NCI-H2196 treated with DMSO at 0.1 percent for 48 hours (cell line): ENCODE data around the gene HYAL4.
"Not testable (repeated sequence)": the region's sequence is repeated elsewhere in the genome, so short reads cannot be mapped to it uniquely, and the experiment has no call there.

Experiments
- DNase-seq: peaks from one replicate; lab custom pipeline; 2025; ENCODE audit not compliant: unreplicated experiment; lab: John Stamatoyannopoulos, UW

HYAL4 gene, protein sequence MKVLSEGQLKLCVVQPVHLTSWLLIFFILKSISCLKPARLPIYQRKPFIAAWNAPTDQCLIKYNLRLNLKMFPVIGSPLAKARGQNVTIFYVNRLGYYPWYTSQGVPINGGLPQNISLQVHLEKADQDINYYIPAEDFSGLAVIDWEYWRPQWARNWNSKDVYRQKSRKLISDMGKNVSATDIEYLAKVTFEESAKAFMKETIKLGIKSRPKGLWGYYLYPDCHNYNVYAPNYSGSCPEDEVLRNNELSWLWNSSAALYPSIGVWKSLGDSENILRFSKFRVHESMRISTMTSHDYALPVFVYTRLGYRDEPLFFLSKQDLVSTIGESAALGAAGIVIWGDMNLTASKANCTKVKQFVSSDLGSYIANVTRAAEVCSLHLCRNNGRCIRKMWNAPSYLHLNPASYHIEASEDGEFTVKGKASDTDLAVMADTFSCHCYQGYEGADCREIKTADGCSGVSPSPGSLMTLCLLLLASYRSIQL

DNA sequence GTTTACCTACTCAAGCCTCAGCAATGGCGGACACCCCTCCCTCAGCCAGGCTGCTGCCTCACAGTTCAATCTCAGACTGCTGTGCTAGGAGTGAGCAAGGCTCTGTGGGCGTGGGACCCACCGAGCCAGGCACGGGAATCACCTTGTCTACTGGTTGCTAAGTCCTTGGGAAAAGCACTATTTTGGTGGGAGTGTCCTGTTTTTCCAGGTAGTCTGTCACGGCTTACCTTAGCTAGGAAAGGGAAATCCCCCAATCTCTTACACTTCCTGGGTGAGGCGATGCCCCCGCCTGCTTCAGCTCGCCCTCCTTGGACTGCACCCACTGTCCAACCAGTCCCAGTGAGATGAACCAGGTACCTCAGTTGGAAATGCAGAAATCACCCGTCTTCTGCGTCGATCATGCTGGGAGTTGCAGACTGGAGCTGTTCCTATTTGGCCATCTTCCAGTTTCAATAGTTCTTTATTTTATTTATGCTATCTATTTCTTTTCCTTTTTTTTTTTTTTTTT is at the start of gene HYAL4:
Gene HYAL4, plus strand, starts transcription at position 458 of the 508 bp plus-strand sequence. CDS start 23,105 bp downstream, outside the sequence.
- no peak for DNase-seq

DNA sequence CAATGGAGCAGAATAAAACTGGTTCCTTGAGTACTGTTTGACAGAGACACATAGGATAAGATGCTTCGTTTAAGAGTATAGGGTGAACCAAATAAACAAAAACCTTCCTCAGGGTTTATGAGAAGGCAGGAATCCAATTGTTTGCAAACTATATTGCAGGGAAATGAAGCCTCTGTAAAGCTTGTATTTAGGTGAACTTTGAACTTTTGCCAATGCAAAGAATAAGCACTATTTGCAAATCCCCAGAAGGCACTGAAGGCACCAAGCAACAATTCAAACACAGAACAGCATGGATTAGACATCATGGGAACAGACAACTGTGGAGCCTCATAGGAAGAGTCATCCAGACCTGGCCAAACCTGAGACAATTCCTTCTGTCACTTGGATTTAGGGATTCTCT is 49.1 kb upstream of the HYAL4 start:
- DNase-seq: no peak

DNA sequence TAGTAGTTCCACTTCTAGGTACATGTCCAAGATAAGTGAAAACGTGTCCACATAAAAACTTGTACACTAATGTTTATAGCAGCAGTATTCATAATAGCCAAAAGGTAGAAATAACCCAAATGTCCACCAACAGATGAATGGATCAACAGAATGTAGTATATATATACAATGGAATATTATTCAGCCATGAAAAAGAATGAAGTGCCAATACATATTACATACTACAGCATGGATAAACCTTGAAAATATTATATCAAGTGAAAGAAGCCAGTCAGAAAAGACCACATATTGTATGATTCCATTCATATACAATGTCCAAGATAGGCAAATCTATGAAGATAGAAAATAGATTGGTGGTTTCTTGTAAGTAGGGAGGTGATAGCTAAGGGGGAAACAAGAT is 48.4 kb upstream of the HYAL4 start:
- DNase-seq: no peak

DNA sequence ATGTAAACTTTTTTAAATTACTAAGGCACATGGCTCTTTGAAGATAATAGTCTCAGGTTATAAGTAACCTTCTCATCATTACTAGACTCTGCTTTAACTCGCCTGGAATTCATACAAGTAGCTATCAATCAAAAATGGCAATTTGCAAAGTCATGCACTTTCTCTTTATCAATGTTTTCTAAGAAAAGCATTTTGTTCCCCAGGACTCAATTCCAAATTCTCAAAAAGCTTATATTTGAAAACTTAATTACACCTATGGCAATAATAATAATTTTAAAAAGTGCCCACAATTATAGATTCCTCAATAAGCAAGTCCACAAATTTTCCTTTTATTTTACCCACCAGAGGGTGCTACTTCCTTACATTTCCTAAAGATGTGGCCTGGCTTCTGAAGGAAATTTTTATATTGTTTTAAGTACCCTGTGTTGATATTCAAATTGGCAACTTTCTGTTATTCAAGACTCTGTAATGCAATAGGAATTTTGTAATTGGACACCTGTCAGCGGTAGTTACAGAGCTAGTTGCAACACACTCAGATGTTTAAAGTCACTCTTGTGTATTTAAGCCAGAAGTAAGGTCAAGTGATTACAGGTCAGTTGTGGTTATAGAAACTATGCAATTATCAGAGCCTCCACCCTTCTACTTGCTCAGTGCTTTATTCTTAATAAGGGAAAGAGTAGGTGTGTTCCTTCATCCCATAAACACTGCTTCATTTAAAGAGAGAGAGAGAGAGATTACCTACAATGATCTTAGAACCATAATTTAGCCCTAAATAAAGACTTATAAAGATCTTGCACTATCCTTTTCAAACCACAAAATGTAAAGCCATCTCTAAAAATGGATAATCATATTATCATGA is 47.1 kb upstream of the HYAL4 start:
- peak; percentile 65 for DNase-seq

DNA sequence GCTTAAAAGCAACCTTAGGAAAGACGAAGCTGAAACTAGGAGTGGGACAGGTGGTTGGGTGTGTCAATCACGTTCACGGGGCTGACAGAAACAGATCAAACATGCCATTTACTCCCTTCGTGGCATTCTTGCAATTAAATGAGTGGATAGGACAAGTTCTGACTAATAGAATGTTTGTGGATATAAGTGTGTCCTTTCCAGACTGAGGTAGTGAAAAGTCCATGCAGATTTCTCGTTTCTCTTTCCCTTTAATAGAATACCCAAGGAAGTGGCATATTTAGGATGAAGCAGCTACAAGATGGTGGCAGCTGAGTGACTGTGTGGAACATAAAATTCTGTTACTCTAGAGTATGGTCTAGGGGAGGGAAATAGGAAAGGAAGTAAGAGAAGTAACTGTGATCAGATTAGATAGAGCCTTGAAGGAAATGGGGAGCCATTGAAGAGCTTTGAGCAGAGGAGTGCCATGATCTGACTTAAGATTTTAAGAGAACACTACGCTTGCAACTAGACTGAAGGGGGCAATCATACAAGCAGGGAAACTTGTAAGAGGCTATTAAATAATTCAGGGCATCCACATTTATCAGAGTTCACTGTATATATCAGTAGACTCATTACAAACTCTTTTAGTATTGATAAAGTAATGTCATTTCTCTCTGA is 46.3 kb upstream of the HYAL4 start:
- DNase-seq: no peak

DNA sequence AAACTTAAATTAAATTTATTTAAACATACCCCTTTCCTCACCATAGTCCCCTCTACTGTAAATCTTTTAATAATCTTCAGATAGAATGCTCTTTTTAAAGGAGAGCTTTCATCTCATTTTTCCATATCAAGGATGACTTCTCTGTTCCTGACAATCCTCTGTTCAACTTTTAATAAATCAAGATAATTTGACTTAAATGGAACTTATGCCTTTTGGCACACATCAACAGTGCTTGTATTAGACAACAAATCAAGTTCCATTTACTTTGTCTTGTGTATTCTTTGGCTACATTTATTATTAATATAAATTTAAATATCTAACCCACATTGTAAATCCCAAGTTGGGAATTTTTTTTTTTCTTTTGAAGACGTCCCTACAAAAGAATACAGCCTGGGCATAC is 42.7 kb upstream of the HYAL4 start:
- DNase-seq: no peak

DNA sequence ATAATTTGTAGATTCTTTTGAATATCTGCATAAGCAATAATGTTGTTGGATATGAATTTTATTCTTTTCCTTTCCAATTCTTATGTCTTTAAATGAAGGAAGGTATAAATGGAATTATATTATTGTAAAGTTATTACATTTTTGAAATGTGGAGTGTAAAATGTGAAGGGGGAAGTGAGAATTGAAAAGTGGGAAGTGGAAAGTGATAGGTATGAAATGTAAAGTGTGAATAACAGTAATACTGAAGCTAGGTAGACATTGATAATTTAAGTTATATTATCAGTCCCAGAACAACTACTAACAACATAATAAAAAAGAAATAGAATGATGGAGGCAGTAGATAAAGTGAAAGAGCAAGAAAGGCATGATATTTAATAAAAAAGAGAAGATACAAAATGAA is 39.7 kb upstream of the HYAL4 start:
- no peak for DNase-seq

DNA sequence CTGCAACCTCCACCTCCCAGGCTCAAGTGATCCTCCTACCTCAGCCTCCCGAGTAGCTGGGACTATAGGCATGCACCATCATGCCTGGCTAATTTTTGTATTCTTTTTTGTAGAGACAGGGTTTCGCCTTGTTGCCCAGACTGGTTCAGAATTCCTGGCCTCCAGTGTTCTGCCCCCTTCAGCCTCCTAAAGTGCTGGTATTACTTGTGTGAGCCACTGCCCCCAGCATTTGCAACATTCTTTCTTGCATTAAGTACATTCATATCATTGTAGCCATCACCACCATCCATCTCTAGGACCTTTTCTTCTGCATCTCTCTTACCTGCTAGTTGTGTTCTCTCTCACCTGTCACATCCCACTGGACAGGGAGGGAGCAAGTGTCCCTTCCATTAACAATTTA is 35.5 kb upstream of the HYAL4 start:
- no peak for DNase-seq

DNA sequence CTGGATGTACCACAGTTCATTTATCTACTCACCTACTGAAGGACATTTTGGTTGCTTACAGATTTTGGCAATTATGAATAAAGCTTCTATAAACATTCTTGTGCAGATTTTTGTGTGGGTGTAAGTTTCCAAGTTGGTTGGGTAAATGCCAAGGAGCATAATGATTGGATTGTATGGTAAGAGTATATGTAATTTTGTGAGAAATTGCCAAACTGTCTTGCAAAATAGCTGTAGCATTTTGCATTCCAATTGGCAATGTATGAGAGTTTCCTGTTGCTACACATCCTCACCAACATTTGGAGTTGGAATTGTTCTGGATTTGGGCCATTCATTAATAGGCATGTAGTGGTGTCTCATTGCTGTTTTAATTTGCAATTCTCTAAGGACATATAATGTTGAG is 33.9 kb upstream of the HYAL4 start:
- DNase-seq: no peak

DNA sequence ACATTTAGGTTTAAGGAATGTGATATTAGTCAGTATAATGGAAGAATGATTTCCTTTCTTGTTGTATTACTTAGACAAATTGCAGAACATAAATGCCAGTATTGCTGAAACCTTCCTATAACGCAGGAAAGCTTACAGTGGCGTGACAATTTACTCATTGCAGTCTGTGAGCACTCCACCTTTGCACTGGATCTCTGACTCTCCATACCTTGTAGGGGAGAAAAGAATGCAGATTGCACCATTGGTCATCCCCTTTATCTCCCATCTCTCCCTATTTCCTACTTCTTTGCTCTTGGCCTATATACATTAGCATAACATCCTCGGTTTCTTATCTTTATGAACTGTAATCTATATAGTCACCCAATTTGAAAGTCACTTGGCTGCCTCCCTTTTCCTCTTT is 28.1 kb upstream of the HYAL4 start:
- DNase-seq: no peak

DNA sequence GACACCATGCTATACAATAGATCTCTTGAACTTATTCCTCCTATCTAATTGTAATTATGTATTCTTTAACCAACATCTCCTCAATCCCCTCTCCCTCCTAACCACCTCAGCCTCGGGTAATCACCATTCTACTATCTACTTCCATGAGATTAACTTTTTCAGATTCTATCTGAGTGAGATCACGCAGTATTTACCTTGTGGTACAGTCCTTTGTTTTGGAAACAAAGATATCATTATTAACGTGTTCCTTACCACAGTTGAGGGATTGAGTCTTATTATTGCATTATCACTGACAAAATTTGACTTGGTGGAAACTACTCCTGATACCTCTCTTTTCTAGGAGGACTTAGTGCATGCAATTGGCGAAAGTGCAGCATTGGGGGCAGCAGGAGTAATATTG is 26.0 kb upstream of the HYAL4 start:
- DNase-seq: no peak

DNA sequence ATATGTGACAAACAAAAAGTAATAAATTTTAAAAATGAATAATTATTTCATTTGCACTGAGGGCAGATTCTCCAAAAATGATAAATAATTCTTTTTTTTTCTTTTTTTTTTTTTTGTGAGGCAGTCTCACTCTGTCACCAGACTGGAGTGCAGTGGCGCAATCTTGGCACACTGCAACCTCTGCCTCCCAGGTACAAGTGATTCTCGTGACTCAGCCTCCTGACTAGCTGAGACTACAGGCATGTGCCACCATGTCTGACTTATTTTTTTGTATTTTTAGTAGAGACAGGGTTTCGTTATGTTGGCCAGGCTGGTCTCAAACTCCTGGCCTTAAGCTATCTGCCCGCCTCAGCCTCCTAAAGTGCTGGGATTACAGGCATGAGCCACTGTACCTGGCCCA is 25.2 kb upstream of the HYAL4 start:
- DNase-seq: not testable (repeated sequence)

DNA sequence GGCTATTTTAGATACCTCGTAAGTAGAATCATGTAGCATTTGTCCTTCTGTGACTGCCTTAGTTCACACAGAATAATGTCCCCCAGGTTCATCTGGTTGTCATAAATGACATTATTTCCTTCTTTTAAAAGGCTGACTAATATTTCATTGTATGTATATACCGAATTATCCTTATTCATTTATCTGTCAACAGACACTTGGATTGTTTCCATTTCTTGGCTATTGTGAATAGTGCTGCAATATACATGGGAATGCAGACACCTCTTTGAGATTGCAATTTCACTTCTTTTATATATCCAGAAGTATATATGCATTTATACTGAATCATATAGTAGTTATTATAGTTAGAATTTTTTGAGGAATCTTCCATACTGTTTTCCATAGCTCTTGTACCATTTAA is 24.1 kb upstream of the HYAL4 start:
- DNase-seq: no peak

DNA sequence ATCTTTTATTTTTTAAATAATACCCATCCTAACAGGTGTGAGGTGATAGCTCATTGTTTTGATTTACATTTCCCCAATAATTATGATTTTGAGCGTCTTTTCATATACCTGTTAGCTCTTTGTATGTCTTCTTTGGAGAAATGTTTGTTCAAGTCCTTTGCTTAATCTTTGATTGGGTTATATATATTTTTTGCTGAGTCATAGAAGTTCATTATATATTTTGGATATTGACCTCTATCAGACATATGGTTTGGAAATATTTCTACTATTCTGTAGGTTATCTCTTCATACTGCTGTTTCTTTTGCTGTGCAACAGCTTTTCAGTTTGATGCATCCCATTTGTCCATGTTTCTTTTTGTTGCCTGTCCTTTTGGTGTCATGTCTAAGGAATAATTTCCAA is 23.6 kb upstream of the HYAL4 start:
- DNase-seq: no peak

DNA sequence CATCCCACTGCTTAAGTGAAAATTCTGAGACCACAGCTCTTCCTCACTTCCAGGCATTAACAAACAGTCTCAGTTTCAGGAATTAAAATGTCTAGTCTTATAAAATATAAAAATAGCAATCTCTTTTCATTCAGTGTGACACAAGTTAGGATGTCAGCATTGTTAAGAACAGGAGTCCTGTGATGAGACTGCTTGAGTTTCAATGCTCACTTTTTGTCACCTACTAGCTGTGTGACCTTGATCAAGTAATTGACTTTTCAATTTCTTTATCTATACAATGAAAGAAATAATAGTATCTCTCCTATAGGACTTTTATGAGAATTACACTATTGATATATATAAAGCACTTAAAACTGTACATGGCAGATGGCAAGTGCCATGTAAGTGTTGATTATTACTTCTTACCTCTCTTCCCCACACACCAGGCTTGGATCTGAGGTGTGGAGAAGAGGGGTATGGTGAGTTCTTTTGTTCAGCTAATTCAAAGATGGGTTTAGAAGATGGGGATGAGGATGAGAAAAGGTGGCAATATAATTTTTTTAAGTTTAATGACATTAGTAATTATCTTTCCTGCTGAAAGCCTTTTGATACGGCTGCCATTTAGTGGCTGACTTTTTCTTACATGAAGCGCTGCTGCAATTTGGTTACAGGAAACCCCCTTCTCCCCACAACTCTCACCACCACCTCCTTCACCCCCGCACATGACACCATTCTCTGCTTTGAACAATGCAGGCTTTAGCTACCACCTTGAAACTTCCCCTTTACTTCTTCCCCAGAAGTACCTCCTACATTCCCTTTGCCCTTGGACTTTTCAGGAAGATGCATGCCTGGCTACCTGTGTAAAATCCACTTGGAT is 20.8 kb upstream of the HYAL4 start:
- no peak for DNase-seq

DNA sequence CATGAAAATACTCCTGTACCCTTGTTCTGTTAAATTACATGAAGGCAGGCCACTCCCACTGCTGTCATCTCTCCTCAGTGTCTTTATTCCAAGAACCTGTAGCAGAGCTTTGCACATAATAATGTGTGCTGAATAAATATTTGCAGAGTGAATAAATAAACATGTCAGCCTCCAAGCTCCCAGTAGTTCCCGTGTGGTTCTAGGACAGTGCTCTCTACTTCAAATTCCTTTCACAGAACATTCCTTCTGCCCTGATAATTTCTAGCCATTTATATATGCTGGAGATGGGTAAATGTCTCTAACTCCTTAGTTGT is 20.3 kb upstream of the HYAL4 start:
- DNase-seq: no peak

DNA sequence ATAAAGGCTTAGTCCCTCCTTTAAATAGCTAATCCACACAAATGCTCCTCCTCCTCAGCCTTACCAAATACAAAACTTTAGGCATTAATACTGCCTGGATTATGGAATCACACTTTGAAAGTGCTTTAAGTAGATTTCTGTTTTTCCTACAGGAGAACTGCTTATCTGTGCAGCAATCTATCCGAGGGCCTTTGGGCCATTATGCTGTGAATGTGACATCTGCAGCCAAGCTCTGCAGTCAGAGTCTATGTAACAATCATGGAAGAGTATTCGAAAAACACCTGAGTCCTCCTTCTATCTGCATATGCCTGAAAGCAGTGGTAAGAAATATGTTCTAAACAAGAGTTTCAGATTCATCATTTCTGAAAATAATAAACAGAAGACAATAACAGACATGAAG is 16.2 kb upstream of the HYAL4 start:
- DNase-seq: no peak

DNA sequence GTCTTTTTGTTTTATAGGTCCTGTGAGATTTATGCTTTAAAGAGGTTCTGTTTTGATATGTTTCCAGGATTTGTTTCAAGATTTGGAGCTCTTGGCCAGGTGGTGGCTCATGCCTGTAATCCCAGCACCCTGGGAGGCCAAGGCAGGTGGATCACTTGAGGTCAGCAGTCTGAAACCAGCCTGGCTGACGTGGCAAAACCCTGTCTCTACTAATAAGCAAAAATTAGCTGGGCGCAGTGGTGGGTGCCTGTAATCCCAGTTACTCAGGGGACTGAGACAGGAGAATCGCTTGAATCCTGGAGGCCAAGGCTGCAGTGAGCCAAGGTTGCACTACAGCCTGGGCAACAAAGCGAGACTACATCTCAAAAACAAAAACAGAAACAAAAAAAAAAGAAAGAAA is 8.3 kb upstream of the HYAL4 start:
- no peak for DNase-seq

DNA sequence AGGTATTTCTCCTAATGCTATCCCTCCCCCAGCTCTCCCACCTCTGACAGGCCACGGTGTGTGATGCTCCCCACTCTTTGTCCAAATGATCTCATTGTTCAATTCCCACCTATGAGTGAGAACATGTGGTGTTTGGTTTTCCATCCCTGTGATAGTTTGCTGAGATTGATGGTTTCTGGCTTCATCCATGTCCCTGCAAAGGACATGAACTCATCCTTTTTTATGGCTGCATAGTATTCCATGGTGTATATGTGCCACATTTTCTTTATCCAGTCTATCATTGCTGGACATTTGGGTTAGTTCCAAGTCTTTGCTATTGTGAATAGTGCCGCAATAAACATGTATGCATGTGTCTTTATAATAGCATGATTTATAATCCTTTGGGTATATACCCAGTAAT is 5.9 kb upstream of the HYAL4 start:
- DNase-seq: not testable (repeated sequence)

DNA sequence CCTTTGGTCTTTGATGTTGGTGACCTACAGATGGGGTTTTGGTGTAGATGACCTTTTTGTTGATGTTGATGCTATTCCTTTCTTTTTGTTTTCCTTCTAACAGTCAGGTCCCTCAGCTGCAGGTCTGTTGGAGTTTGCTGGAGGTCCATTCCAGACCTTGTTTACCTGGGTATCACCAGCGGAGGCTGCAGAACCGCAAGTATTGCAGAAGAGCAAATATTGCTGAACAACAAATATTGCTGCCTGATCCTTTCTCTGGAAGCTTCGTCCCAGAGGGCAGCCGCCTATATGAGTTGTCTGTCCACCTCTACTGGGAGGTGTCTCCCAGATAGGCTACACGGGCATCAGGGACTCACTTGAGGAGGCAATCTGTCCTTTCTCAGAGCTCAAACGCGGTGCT is 827 bp upstream of the HYAL4 start:
- not testable (repeated sequence) for DNase-seq

DNA sequence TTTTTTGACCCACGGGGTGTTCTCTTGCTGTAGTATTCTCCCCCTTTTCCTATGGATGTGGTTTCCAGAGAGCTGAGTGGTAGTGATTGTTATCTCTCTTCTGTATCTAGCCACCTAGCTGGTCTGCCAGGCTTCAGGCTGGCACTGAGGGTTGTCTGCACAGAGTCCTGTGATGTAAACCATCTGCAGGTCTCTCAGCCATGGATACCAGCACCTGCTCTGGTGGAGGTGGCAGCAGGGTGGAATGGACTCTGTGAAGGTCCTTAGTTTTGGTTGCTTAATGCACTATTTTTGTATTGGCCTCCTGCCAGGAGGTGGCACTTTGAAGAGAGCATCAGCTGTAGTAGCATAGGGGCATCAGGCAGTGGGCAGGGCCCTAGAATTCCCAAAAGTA is 851 bp downstream of the HYAL4 start:
- no peak for DNase-seq
